Right renal cortex interstitium (tissue), 3 donors: ENCODE data around the gene MYO7B. TPM values are rescaled to one million over a fixed set of nuclear protein-coding genes. Genes with fewer than 3 reads are reported as not detected.

Experiments
- DNase-seq, 3 donors: peaks; one replicate each; pipeline ENCODE4 v3.0.0-alpha.2; 2013; ENCODE audit warnings: low read depth in 3 of 3, low spot score in 2 of 3
- polyA plus RNA-seq, 3 donors: library from polyadenylated mRNA; unstranded; fragments of 120-200 nt; gene quantifications; one replicate each; pipeline ENCODE4 v1.2.1, GENCODE V29; 2013; ENCODE audit not compliant: insufficient read length in 3 of 3

Gene MYO7B
- polyA plus RNA-seq, 3 donors, result 18.0 to 22.3 (median 19.9) TPM

DNA sequence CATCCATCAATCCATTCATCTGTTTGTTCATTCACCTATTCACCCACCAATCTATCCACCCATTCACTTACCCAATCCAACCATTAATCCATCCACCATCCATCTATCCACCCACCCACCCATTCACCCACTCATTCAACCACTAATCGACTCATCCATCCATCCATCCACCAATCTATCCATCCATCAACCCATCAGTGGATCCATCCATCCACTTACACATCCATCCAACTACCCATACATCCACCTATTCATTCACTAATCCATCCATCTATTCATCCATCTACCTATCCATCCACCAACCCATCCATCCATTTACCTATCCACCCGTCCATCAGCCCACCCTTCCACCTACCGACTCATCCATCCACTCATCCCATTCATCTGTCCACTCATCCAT, 11.3 kb downstream of the MYO7B start:
- DNase-seq, result no peak

DNA sequence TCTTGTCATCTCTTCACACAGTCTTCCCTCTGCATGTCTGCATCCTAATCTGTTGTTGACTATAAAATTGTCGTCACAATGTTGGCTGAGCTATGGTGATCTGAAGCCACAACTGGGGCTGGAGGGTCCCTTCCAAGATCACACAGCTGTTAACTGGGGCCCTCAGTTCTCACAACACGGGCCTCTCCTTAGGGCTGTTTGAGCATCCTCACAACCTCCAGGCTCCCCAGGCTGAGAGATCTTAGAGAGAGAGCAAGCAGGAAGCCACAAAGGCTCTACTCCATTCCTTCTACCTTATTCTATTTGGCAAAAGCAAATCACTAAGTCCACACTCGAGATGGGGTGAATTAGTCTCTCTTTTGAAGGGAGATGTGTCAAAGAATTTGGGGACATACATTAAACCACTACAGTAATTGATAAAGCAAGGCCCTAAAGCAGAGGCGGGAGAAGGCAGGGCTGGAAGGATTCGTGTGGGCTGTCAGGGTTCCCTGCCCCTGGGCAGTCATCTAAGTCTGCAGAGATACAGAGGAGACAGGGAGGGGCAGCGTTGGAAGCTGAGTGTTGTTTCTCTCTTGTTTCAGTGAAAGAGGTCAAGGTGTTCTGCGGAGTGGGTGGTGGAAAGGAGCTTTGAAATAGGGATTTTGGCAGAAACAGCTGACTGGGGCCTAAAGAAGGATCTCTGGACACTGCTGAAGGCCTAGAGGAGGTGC, 15.9 kb downstream of the MYO7B start:
- no peak for DNase-seq

DNA sequence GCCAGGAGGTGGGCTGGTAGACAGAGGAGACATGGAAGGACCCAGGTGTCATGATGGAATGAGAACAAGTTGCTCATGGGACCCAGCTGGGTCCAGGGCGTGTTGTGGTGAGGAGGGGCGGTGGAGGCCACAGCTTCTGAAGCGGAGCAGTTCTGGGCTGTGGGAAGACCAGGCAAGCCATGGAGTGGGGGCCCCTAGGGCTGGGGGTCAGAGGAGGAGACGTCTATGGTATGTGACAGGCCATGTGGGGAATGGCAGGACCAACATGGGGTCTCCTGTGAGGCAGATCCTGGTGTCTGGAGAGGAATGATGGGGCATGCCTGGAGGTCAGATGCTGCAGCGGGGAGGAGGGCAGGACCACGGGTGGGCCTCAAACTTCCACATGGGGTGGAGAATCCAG, 16.9 kb downstream of the MYO7B start:
- no peak for DNase-seq

DNA sequence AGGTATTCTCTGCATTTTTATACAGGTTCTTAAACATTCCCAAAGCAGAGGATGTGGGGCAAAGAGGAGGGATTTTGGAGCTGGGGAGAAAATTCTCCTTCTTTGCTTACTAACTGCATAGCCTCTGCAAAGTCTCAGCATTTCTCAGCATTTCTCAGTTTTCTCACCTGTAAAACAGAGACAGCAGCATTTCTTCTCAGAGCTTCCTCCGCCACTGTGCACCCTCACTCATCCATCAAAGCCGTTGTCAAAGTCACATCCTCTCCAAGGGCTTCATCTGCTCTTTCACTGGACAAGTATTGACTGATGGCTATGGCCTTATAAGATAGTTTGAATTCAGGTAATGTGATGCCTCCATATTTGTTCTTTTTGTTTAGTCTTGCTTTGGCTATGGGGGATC, 17.4 kb downstream of the MYO7B start:
- DNase-seq, result no peak

DNA sequence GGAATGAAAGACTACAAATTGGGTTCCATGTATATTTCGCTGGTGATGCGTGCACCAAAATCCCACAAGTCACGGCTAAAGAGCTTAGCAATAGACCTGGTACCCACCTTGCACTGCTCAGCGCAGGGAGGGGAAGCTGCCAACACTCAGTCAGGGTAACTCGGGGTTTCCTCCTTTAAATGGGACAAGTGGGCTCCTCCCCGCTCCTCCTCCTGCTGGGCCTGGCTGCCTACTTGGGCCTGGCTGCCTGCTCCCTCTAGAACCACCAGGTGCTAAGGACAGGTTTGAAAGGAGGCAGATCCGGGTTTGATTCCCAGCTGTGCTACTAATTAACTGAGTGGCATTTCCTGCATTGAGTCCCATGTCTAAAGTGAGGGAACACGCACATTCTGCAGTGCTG, 23.4 kb downstream of the MYO7B start:
- DNase-seq, result no peak

DNA sequence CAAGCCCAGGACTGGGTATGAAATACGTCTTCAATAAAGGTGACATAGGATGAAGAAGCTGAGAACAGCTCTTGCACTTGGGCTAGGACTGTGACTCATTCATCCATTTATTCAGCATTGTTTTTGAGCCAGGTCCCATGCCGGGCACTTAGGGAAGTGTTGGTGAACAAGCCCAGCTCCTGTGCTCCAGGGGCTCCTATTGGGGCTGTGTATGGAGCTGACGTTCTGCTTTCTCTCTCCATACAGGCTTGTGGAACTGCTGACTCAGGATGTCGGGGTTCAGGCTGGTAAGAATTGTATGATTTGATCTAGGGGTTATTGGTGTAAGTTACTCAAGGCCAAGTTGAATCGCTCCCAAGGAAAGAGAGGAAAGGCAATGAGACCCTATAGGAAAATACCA, 24.0 kb downstream of the MYO7B start:
- no peak for DNase-seq

DNA sequence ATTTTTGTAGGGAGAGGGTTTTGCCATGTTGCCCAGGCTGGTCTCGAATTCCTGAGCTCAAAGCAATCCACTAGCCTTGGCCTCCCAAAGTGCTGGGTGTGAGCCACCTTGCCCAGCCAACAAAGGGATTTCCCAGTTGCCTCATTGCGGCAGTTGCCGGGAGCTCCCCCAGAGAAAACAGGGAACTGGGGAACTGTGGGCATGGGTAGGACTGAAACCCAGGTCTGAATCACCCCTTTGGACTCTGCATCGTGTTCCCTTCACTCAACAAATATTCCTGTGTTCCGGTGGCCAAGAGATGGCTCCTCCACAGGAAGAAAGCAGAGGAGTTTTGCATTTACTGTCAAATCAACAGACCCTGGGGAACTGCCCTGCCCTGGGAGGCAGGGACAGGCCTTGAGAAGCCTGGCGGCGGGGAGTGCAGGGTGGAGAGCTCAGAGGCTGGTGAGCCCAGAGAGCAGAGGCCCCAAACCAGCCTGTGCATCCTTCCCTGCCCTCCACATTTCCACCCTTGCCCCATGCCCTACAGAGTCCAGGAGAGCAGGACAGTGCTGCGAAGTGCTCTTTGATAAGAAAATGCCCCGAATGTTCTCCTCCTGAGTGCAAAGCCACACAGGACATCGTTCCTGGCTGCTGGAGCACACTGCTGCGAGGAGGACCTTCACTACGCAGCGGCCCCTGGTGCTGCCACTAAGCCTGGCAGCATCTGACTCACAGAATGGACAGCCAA, 24.9 kb downstream of the MYO7B start:
- no peak for DNase-seq

DNA sequence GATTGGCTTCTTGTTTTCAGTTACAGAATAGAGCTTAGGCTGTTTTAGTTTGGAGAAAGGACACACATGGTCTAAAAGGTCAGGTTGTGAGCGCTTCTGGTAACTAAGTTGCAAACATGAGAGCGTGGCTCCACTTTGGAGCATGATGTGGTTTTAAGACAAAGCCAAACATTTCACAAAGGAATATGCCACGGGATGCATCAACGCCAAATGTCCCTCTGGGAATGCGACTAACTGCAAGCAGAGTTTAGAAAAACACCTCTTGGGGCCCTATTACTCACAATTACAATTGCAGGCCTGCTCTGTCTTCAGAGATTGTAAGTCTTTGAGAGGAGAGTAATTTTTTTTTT, 25.4 kb downstream of the MYO7B start:
- no peak for DNase-seq

DNA sequence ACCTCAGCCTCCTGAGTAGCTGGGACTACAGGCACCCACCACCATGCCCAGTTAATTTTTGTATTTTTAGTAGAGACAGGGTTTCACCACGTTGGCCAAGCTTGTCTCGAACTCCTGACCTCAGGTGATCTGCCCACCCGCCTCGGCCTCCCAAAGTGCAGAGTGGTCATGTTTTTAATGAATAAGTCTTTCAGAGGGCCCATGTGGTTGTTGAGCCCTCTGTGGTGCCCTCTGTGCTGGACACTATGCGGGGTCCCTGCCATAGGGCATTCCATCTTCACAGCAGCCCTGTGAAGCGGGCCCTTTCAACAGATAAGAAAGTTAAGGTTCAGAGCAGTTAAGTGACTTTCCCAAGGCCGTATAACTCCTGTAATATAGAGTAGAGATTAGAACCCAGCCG, 25.9 kb downstream of the MYO7B start:
- DNase-seq, result no peak

DNA sequence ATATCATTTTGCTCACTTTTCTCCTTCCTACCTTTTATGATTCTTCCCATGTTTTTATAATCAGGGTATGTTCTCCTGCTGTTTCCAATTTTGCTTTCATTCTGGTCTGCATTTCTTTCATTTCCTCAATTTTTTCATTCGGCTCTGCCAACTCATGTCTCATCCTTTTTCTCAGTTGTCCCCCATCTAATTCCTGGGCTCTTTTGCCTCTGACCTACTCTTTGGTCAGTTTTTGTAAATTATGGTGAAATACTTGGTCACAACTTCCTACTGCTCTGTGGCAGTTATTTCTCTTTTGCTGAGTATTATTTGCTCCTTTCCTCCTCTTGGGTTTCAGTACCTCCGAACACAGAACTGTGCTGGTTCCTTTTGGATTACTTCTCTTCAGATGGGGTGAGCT, 27.5 kb downstream of the MYO7B start:
- no peak for DNase-seq

DNA sequence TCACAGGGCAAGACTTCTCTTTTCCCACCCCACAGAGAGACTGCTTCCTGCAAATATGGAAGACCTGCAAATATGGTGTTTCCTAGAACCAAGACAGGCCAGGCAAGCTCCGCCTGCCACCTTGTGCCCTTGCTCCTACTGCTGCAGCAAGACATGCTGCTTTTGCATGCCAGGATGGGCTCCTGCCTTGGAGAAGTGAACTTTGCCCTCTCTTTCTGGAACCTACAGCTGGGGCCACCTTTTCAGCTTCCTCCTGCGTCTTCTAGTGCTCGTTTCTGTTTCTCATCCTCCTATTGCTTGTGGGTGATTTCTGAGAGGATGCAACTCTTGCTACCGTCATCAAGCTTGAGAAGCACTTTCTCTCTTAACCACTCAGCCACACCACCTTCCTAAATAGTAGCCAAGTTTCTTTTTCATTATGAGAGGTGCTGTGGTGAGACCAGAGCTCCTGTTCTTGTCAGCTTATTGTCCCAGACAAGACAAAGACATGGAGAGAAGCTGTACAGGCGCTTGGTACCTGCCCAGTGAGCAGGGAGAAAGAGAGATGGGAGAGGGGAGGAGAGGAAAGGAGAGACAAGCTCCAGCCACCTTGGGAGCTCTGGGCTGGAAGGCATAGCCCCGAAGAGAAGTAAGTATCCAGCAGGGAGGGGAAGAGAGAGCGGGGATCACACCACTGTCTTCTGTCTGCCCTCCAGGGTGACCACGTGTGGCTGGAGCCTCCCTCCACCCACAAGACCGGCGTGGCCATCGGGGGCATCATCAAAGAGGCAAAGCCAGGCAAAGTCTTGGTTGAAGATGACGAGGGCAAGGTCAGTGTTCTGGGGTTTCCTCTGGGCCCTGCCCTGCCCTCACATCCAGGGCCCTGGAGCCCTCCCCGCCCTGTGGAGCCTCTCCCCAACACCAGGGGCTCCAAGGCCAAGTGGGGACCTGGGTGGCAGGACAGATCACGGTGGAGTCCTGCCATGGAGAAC, 28.3 kb downstream of the MYO7B start:
- no peak for DNase-seq

DNA sequence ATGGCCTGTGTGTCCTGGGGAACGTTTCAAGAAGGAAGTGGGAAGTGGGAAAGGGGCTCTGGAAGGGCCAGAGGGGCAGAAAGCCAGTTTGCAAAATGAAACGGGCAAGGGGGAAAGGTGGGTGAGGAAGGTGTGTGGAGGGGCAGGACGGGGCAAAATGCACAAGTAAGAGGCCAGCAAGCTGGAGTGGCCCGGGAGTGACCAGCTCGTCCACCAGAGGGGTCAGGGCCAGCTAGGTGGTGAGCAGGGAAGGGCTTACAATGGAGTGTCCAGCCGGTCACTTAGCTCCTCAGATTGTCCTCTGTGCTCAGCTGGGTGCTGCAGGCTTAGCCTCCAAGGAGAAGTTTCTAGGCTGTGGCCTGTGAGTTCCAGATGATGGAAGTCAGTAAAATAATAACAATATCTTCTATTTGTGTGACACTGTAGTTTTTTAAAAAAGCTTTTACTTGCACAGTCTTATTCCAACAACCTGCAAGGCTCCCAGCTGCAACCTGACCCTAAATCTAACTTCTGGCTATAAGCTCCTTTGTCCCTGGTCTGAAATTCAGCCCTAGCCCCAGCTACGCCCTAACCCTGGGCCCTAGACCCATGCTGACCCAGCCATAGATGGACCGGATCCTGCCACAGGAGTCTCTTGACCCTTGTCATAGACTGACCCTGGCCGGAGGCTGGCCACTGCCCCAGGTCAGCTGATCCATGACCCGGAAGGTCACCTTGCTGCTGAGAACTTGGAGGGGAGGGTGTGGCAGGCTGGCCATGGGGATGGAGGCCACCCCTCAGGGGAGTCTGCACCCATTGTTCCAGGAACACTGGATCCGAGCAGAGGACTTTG, 29.2 kb downstream of the MYO7B start:
- DNase-seq, result no peak

DNA sequence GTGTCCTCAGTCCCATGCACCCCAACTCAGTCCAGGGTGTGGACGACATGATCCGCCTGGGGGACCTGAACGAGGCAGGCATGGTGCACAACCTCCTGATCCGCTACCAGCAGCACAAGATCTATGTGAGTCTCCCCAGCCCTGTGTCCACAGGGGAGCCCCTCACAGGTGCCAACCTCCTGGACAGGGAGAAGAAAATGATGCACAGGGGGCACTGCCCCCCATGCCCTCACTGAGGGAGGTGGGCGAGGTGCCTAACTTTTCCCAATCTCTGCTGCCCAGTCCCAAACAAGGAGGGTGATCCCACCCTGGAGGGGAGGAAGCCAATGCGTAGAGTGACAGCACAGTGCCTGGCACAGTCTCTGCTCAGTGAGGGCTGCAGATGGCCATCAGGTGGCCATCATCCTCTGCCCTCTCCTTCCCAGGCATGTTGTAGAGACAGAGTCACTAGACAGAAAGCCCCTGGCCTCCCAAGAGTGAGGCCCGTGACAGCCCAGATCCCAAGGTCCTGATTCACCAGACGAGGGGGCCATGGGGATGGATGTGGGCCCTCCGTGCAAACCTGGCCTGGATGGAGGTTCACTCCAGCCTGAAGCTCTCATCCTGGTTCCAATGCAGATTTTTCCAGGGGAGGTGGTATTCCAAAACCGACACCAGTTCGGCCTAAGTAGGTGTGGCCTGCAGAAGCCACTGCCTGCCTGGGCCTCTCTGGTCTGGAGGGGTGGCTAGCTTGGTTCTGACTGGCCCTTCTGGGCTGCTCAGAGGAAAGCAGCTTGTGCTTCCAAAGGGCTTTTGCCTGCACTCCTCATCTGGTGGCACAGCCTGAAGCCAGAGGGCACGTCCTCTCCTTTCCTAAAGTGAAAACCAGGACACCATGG, 30.0 kb downstream of the MYO7B start:
- DNase-seq, result no peak

DNA sequence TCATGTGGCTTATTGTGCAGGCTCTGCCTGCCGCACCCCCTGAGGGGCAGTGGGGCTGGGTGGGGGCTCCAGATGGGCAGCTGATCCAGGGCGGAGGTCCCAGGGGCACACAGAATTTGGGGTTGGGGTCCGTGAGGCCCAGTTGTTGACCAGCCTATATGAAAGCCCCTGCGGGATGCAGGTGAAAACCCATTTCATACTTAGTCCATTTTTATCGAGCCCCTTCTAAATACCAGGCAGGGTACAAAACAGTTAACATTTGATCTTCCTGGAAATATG, 30.6 kb downstream of the MYO7B start:
- DNase-seq, result no peak

DNA sequence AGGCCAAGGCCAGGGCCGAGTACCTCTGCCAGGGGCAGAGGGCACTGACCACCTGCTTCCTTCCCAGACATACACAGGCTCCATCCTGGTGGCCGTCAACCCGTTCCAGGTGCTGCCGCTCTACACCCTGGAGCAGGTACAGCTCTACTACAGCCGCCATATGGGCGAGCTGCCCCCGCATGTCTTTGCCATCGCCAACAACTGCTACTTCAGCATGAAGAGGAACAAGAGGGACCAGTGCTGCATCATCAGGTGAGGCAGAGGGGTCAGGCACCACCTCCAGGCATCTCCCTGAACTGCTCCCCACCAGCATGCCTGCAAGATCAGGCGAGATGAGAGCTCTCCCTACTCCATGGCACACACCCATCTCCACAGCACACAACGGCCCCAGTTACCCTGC, 31.1 kb downstream of the MYO7B start:
- no peak for DNase-seq

DNA sequence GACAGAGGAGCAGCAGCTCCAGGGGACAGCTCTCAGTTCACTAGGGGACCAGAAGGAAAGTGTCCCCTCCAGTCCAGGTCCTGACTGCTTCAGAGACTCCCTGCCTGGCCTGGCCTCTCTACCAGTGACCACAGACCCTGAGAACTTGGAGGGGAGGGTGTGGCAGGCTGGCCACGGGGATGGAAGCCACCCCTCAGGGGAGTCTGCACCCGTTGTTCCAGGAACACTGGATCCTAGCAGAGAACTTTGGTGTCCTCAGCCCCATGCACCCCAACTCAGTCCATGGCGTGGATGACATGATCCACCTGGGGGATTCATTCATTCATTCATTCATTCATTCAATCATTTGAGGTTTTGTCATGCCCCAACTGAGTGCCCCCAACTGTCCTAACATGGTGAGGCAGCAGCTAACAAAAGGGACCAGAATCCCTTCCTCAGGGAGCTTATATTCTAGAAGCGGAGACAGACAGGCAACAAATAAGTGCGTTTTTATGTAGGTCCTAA, 31.9 kb downstream of the MYO7B start:
- DNase-seq, result no peak

DNA sequence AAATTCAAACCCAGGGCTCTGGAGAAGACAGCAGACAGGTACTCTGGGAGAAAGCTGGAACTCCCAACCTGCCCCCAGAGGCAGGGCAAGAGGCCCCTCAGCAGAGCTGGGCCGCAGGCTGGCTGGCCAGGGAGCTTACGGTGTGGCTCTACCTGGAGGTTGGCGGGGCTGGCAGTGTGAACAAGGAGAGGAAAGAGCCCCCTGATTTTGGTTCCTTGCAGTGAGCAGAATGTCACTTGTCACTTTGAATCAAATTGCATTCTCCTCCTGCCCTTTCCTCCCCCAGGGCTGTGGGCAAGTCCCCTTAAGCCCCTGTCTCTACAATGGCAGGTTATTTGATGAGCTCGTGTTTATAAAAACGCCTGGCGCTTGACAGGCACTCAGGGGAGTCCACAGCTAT, 32.6 kb downstream of the MYO7B start:
- no peak for DNase-seq

DNA sequence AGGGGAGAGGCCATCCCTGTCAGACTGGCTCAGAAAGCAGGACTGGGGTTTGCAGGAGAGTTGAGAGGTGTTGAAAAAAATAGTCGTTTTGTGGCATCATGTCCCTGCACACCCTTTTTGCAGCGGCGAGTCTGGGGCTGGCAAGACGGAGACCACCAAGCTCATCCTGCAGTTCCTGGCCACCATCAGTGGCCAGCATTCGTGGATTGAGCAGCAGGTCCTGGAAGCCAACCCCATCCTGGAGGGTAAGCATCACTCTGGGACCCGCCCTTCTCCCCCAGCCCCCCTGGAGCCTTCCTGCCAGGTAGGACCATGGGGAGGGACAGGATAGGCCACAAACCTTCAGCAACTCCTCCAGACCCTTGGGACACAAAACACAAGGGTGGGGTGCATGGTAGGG, 34.2 kb downstream of the MYO7B start:
- DNase-seq, result no peak
